GM23248 (cell line): ENCODE data around the gene AHR. TPM values are rescaled to one million over a fixed set of nuclear protein-coding genes. Genes with fewer than 3 reads are reported as not detected.
A peak's percentile ranks its signal among the peaks of the same experiment; 100 is the strongest.

Experiments
- DNase-seq: peaks from one replicate; pipeline ENCODE4 v3.0.0-alpha.2; 2015
- H2AFZ ChIP-seq: fragments of 200-600 bp; sonication (generic); 2 replicates; pipeline ENCODE4 v1.6.1; 2016; ENCODE audit warnings: antibody characterized with exemption
- H3F3A ChIP-seq: fragments of 200-600 bp; sonication (generic); 2 replicates; pipeline ENCODE4 v1.6.1; 2016; ENCODE audit warnings: mild to moderate bottlenecking, antibody characterized with exemption, mixed run types; ENCODE audit not compliant: insufficient read depth
- H3K27ac ChIP-seq: fragments of 200-600 bp; sonication (generic); 2 replicates; pipeline ENCODE4 v1.5.1; 2016; ENCODE audit warnings: mild to moderate bottlenecking
- H3K27me3 ChIP-seq: fragments of 200-600 bp; sonication (generic); replicated peaks from 2 replicates; pipeline ENCODE4 v1.6.1; 2016; ENCODE audit warnings: mild to moderate bottlenecking; ENCODE audit not compliant: insufficient read depth
- H3K36me3 ChIP-seq: fragments of 200-600 bp; sonication (generic); 2 replicates; pipeline ENCODE4 v1.6.1; 2016; ENCODE audit warnings: low read depth, mild to moderate bottlenecking
- H3K4me1 ChIP-seq: fragments of 200-600 bp; sonication (generic); 2 replicates; pipeline ENCODE4 v1.6.1; 2016; ENCODE audit warnings: mild to moderate bottlenecking; ENCODE audit not compliant: insufficient read depth
- H3K4me2 ChIP-seq: fragments of 200-600 bp; sonication (generic); one replicate; pipeline ENCODE4 v1.6.1; 2016; ENCODE audit warnings: mild to moderate bottlenecking; ENCODE audit not compliant: unreplicated experiment
- H3K4me3 ChIP-seq: fragments of 200-600 bp; sonication (generic); 2 replicates; pipeline ENCODE4 v1.5.1; 2016; ENCODE audit warnings: mild to moderate bottlenecking
- H3K79me2 ChIP-seq: fragments of 200-600 bp; sonication (generic); 2 replicates; pipeline ENCODE4 v1.6.1; 2016; ENCODE audit warnings: mild to moderate bottlenecking; ENCODE audit not compliant: insufficient read depth
- H3K9ac ChIP-seq: fragments of 200-600 bp; sonication (generic); 2 replicates; pipeline ENCODE4 v1.6.1; 2016; ENCODE audit warnings: mild to moderate bottlenecking
- H3K9me2 ChIP-seq: fragments of 200-600 bp; sonication (generic); 2 replicates; pipeline ENCODE4 v1.6.1; 2016; ENCODE audit warnings: mixed run types, mild to moderate bottlenecking, moderate library complexity; ENCODE audit not compliant: insufficient read depth
- H3K9me3 ChIP-seq: fragments of 200-600 bp; sonication (generic); one replicate; pipeline ENCODE4 v1.6.1; 2017; ENCODE audit warnings: low read depth
- H4K20me1 ChIP-seq: fragments of 200-600 bp; sonication (generic); 2 replicates; pipeline ENCODE4 v1.6.0; 2016; ENCODE audit not compliant: insufficient read depth
- EZH2 ChIP-seq: fragments of 200-600 bp; sonication (generic); IDR thresholded peaks from 2 replicates; pipeline ENCODE4 v1.6.1; 2018; ENCODE audit warnings: antibody characterized with exemption, mild to moderate bottlenecking; ENCODE audit not compliant: insufficient read depth, poor library complexity, severe bottlenecking
- EZH2phosphoT487 ChIP-seq: fragments of 200-600 bp; sonication (generic); IDR thresholded peaks from 2 replicates; pipeline ENCODE4 v1.6.1; 2018; ENCODE audit warnings: antibody characterized with exemption, moderate library complexity, mild to moderate bottlenecking, low read depth; ENCODE audit not compliant: insufficient read depth
- WGBS, 2 experiments: methylation state at CpG; one replicate each; pipeline ENCODE4 v1.1.6; 2015 to 2017; ENCODE audit warnings: low lambda C conversion rate in 2 of 2, low coverage in 1 of 2; ENCODE audit errors: missing lambda C conversion rate in 2 of 2; 5-methylcytosine and 5-hydroxymethylcytosine counted together
- in situ Hi-C: fragments of 300-500 bp; cut with MboI; formaldehyde crosslinking; loops from 2 replicates; pipeline ENCODE4 v1.15.0; 2020
- polyA plus RNA-seq: library from polyadenylated mRNA; unstranded; fragments of >200 nt; fragmentation: Nextera tagmentation; extraction: Ambion mirVana; gene quantifications from 2 replicates; pipeline ENCODE4 v1.2.1, GENCODE V29; 2016
- total RNA-seq: library from RNA; depleted of rRNA; stranded (reverse); fragments of >200 nt; shearing (Covaris generic); gene quantifications from 2 replicates; pipeline ENCODE4 v1.2.3, GENCODE V29; 2014

AHR gene
- total and polyA plus RNA-seq, 2 experiments from 2014 or later, result 19.0 to 98.7 TPM

GRCh38 chr7:17326378-17326777, 27.9 kb downstream of the AHR start:
- peaks cover 61% of the 10 kb centered on the region for H3K36me3 ChIP-seq
- no peak overlapping the region for H2AFZ ChIP-seq
- peaks cover 18% of the 10 kb centered on the region; the same call in 1 of the 2 replicates for H3F3A ChIP-seq
- no peak overlapping the region for H3K9ac ChIP-seq
- TF ChIP-seq EZH2phosphoT487 (no peak), EZH2 (no peak)
- no peak overlapping the region for H3K4me3 ChIP-seq
- WGBS, 2 experiments, result 76 to 79% methylated on average over 2 of the region's 2 CpGs
- peaks cover 13% of the 10 kb centered on the region for H3K4me1 ChIP-seq
- peaks cover 64% of the 10 kb centered on the region for H3K79me2 ChIP-seq
- H3K27me3 ChIP-seq, result no peaks in the 10 kb centered on the region
- no peaks in the 10 kb centered on the region; the same call in 1 of the 2 replicates for H3K9me2 ChIP-seq
- no peaks in the 10 kb centered on the region for H4K20me1 ChIP-seq
- no peaks in the 10 kb centered on the region for H3K9me3 ChIP-seq
- no peak overlapping the region for H3K4me2 ChIP-seq
- DNase-seq, result no peak
- in situ Hi-C loops, result no loop called here
- no peak overlapping the region for H3K27ac ChIP-seq

DNA sequence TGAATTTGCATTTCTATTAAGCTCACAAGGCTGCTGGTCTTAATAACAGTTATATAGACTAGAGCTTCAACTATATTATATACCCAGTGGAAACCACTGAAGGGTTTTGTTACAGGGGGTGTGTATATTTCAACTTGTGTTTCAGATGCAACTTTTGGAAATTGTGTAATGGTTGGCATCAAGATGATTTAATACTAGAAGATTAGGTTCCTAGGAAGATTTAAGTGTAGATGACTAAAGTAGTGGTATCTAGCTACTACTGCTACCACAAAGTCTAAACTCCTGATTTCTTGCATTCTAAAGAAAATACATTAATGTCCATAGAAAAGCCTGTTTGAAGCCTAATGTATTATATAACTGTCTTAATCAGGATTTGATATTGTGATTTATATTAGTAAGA, 30.2 kb downstream of the AHR start:
- no peak overlapping the region for H3K27ac ChIP-seq
- peaks cover 56% of the 10 kb centered on the region for H3K36me3 ChIP-seq
- H2AFZ ChIP-seq, result no peak overlapping the region
- no peaks in the 10 kb centered on the region; the same call in 1 of the 2 replicates for H3K9me2 ChIP-seq
- peaks cover 20% of the 10 kb centered on the region for H3K4me1 ChIP-seq
- in situ Hi-C loops, result no loop called here
- no peak overlapping the region for H3K4me2 ChIP-seq
- H3K9ac ChIP-seq, result no peak overlapping the region
- peaks cover 48% of the 10 kb centered on the region for H3K79me2 ChIP-seq
- no peak for TF ChIP-seq EZH2
- no peak for TF ChIP-seq EZH2phosphoT487
- no peaks in the 10 kb centered on the region for H4K20me1 ChIP-seq
- DNase-seq, result no peak
- H3K27me3 ChIP-seq, result no peaks in the 10 kb centered on the region
- no peaks in the 10 kb centered on the region for H3K9me3 ChIP-seq
- H3K4me3 ChIP-seq, result no peak overlapping the region
- peaks cover 18% of the 10 kb centered on the region; the same call in 1 of the 2 replicates for H3F3A ChIP-seq

- H3K79me2 ChIP-seq, result peaks cover 40% of the 10 kb centered on the region
- in situ Hi-C loops, result no loop called here
- H4K20me1 ChIP-seq, result no peaks in the 10 kb centered on the region
- H3K9me2 ChIP-seq, result no peaks in the 10 kb centered on the region; the same call in 1 of the 2 replicates
- H3K4me3 ChIP-seq, result no peak overlapping the region
- no peak overlapping the region for H2AFZ ChIP-seq
- H3K9me3 ChIP-seq, result no peaks in the 10 kb centered on the region
- peaks cover 62% of the 10 kb centered on the region for H3K36me3 ChIP-seq
- H3K27me3 ChIP-seq, result no peaks in the 10 kb centered on the region
- peaks cover 20% of the 10 kb centered on the region for H3K4me1 ChIP-seq
- no peak for DNase-seq
- H3K4me2 ChIP-seq, result no peak overlapping the region
- no peak overlapping the region for H3K9ac ChIP-seq
- TF ChIP-seq EZH2phosphoT487 (no peak), EZH2 (no peak)
- H3K27ac ChIP-seq, result no peak overlapping the region
- H3F3A ChIP-seq, result peaks cover 24% of the 10 kb centered on the region; the same call in 1 of the 2 replicates
Observed at GRCh38 chr7:17329440-17329839, 31.0 kb downstream of the AHR start.

DNA sequence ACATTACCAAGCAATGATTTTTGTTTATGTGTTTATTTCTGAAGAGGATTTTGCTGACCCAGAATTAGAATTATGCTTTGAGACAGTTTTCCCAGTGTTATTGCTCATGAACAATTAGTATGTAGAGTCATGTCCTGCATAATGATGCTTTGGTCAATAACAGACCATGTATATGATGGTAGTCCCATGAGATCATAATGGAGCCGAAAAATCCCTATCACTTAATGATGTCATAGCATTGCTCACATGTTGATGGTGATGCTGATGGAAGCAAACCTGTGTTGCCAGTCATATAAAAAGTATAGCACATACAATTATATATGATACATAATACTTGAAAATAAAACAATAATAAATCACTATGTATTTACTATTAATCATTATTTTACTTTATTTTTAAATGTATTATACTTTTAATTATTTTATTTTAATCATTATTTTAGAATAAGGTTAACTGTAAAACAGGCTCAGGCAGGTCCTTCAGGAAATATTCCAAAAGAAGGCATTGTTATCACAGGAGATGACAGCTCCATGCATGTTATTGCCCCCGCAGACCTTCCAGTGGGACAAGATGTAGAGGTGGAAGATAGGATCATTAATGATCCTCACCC, 33.5 kb downstream of the AHR start:
- Histone ChIP-seq H3K4me1 (peaks cover 10% of the 10 kb centered on the region; the same call in 1 of the 2 replicates), H3K9ac (no peak overlapping the region), H3K9me3 (no peaks in the 10 kb centered on the region), H3K27me3 (no peaks in the 10 kb centered on the region), H3K79me2 (peaks cover 29% of the 10 kb centered on the region), H2AFZ (no peak overlapping the region), H3F3A (0 out of 2 replicates have a peak, but pooled peaks cover 22% of the 10 kb centered on the region), H3K27ac (no peak overlapping the region), H3K4me3 (no peak overlapping the region), H4K20me1 (no peaks in the 10 kb centered on the region), H3K36me3 (peaks cover 72% of the 10 kb centered on the region), H3K4me2 (no peak overlapping the region), H3K9me2 (no peaks in the 10 kb centered on the region; the same call in 1 of the 2 replicates)
- no peak for TF ChIP-seq EZH2phosphoT487
- no peak for TF ChIP-seq EZH2
- WGBS, 2 experiments, result 69 to 76% methylated on average over 2 of the region's 2 CpGs
- in situ Hi-C loops, result no loop called here
- no peak for DNase-seq

GRCh38 chr7:17333221-17333620, 34.8 kb downstream of the AHR start:
- Histone ChIP-seq H3K27me3 (no peaks in the 10 kb centered on the region), H3K9ac (no peak overlapping the region), H3K4me2 (no peak overlapping the region), H3K36me3 (peaks cover 69% of the 10 kb centered on the region), H2AFZ (no peak overlapping the region), H3F3A (0 out of 2 replicates have a peak, but pooled peaks cover 22% of the 10 kb centered on the region), H3K4me1 (peaks cover 10% of the 10 kb centered on the region; the same call in 1 of the 2 replicates), H3K9me3 (no peaks in the 10 kb centered on the region), H3K79me2 (peaks cover 29% of the 10 kb centered on the region; the same call in 1 of the 2 replicates), H3K4me3 (no peak overlapping the region), H4K20me1 (no peaks in the 10 kb centered on the region), H3K27ac (peak overlapping the region; percentile 14; the same call in 1 of the 2 replicates), H3K9me2 (no peaks in the 10 kb centered on the region; the same call in 1 of the 2 replicates)
- no peak for DNase-seq
- in situ Hi-C loops, result no loop called here
- TF ChIP-seq EZH2, result no peak
- no peak for TF ChIP-seq EZH2phosphoT487
